K562 (cell line): ENCODE results near the gene SSBP2. TPM values are rescaled to one million over a fixed set of nuclear protein-coding genes. Genes with fewer than 3 reads are reported as not detected.

Source experiments
- ATAC-seq: fragments of 200-7000 bp; cut with Tn5 transposase; 3 replicates; pipeline ENCODE4 v1.9.1; 2020; ENCODE audit warnings: moderate library complexity
- BruUV-seq: library from RNA; stranded (reverse); fragments of 400-500 nt; replicated peaks from 2 replicates; lab custom pipeline; 2021; lab: Mats Ljungman, UMichigan
- CTCF ChIA-PET: fragments of 300-600 bp; formaldehyde crosslinking; extraction: SDS; loops from one replicate; lab custom pipeline; 2021; ENCODE audit warnings: low intra/inter-chr PET ratio; lab: Yijun Ruan, JAX
- POLR2A ChIA-PET: fragments of 300-600, 350-650 bp; sonication (Branson Sonifier 250); formaldehyde crosslinking; extraction: SDS; loops from one replicate; lab custom pipeline; 2021; ENCODE audit warnings: antibody characterized with exemption, inconsistent platforms; lab: Yijun Ruan, JAX
- DNase-seq, 4 experiments: peaks; one replicate each; pipeline versions ENCODE4 v3.0.0 to v3.0.0-alpha.2; 2011 to 2018; ENCODE audit warnings: low spot score in 3 of 4, mixed read lengths in 3 of 4; ENCODE audit errors: extremely low read depth in 1 of 4
- FAIRE-seq: peaks from 2 replicates; lab custom pipeline; 2011; peaks lifted over from hg19 to GRCh38; lab: Jason Lieb, UNC
- H2AFZ ChIP-seq: 2 replicates; pipeline ENCODE4 v1.6.0; 2011; ENCODE audit warnings: low read depth, low read length, control low read depth, inconsistent platforms
- H3K27ac ChIP-seq: fragments of 200-600 bp; 3 replicates; pipeline ENCODE4 v1.8.0; 2011; ENCODE audit warnings: low read depth, mild to moderate bottlenecking, control low read depth, inconsistent platforms, low read length, moderate library complexity, mixed read lengths; ENCODE audit errors: extremely low read depth
- H3K27me3 ChIP-seq, 2 experiments: fragments of 300-600 bp in 1 of 2; 2 replicates in 1 of 2; 3 replicates in 1 of 2; pipeline versions ENCODE4 v1.6.0 to v1.8.0; 2011; ENCODE audit warnings: inconsistent platforms in 2 of 2, low read length in 2 of 2, mild to moderate bottlenecking in 1 of 2, mixed read lengths in 1 of 2, moderate library complexity in 1 of 2; ENCODE audit not compliant: control insufficient read depth in 2 of 2, insufficient read depth in 2 of 2
- H3K36me3 ChIP-seq: fragments of 300-600 bp; 3 replicates; pipeline ENCODE4 v1.8.0; 2011; ENCODE audit warnings: mild to moderate bottlenecking, low read length, inconsistent platforms; ENCODE audit not compliant: control insufficient read depth, insufficient read depth
- H3K4me1 ChIP-seq, 2 experiments: fragments of 200-600 bp in 1 of 2; replicated peaks in 1 of 2; 2 replicates in 1 of 2; 3 replicates in 1 of 2; pipeline versions ENCODE4 v1.5.1 to v1.8.0; 2011; ENCODE audit warnings: inconsistent platforms in 2 of 2, low read length in 2 of 2, mild to moderate bottlenecking in 1 of 2, mixed read lengths in 1 of 2, moderate library complexity in 1 of 2; ENCODE audit not compliant: control insufficient read depth in 2 of 2, insufficient read depth in 2 of 2
- H3K4me2 ChIP-seq: 2 replicates; pipeline ENCODE4 v1.6.1; 2011; ENCODE audit warnings: low read length, control low read depth, inconsistent platforms, mixed read lengths; ENCODE audit not compliant: insufficient read depth
- H3K4me3 ChIP-seq: fragments of 200-600 bp; sonication (generic), shearing (Covaris generic); 2 replicates; pipeline ENCODE4 v1.5.1; 2016; ENCODE audit warnings: control low read depth, inconsistent platforms
- H3K79me2 ChIP-seq: fragments of 200-600 bp; 3 replicates; pipeline ENCODE4 v1.8.0; 2011; ENCODE audit warnings: low read length, inconsistent platforms; ENCODE audit not compliant: control insufficient read depth, insufficient read depth
- H3K9ac ChIP-seq, 2 experiments: 2 replicates each; pipeline versions ENCODE4 v1.6.0 to v1.6.1; 2011; ENCODE audit warnings: low read depth in 2 of 2, low read length in 2 of 2, control low read depth in 1 of 2, inconsistent platforms in 1 of 2, mild to moderate bottlenecking in 1 of 2, mixed read lengths in 1 of 2; ENCODE audit not compliant: insufficient read depth in 1 of 2
- H3K9me1 ChIP-seq: one replicate; pipeline ENCODE4 v1.6.0; 2011; ENCODE audit warnings: inconsistent platforms, mild to moderate bottlenecking, low read length, moderate library complexity; ENCODE audit not compliant: control insufficient read depth, insufficient read depth
- H3K9me3 ChIP-seq: replicated peaks from 2 replicates; pipeline ENCODE4 v1.5.1; 2011; ENCODE audit warnings: low read depth, low read length, inconsistent platforms; ENCODE audit not compliant: control insufficient read depth, insufficient read depth
- H4K20me1 ChIP-seq: replicated peaks from 2 replicates; pipeline ENCODE4 v1.6.1; 2011; ENCODE audit warnings: low read length, inconsistent platforms, mixed read lengths; ENCODE audit not compliant: control insufficient read depth, insufficient read depth
- ATF3 ChIP-seq, 2 experiments: fragments of 450-650 bp in 1 of 2; sonication (generic) in 1 of 2; formaldehyde crosslinking in 1 of 2; IDR thresholded peaks in 1 of 2; conservative IDR thresholded peaks in 1 of 2; 2 replicates each; pipeline versions ENCODE4 v1.6.1 to v1.8.1; 2016 to 2023; ENCODE audit warnings: mild to moderate bottlenecking in 2 of 2, moderate library complexity in 2 of 2, inconsistent platforms in 1 of 2, missing genetic modification reagents in 1 of 2
- ATF7 ChIP-seq: fragments of 450-650 bp; IDR thresholded peaks from 2 replicates; pipeline ENCODE4 v1.7.1; 2014; ENCODE audit warnings: mild to moderate bottlenecking, moderate library complexity
- CREM ChIP-seq: IDR thresholded peaks from 2 replicates; pipeline ENCODE4 v1.6.1; 2014; ENCODE audit warnings: antibody characterized with exemption, low read depth
- KDM2B ChIP-seq: fragments of 250-450 bp; sonication (Bioruptor Pico); IDR thresholded peaks from 2 replicates; pipeline ENCODE4 v1.8.0; 2021; ENCODE audit warnings: mild to moderate bottlenecking, moderate library complexity
- NCOA2 ChIP-seq, 2 experiments: fragments of 450-650 bp; IDR thresholded peaks; 2 replicates each; pipeline ENCODE4 v1.6.1; 2018; ENCODE audit warnings: mild to moderate bottlenecking in 2 of 2, moderate library complexity in 1 of 2; ENCODE audit not compliant: partially characterized antibody in 2 of 2
- RREB1 ChIP-seq: fragments of 250-450 bp; sonication (Bioruptor Pico); IDR thresholded peaks from 2 replicates; pipeline ENCODE4 v1.4.0; 2020
- SRSF3 ChIP-seq: fragments of 200-400 bp; formaldehyde crosslinking; IDR thresholded peaks from 2 replicates; pipeline ENCODE4 v1.6.1; 2016; ENCODE audit warnings: mild to moderate bottlenecking, low read length, moderate library complexity; ENCODE audit not compliant: insufficient read depth
- ZFP1 ChIP-seq: fragments of 450-650 bp; formaldehyde crosslinking; IDR thresholded peaks from 2 replicates; pipeline ENCODE4 v1.4.0; 2020; ENCODE audit warnings: mild to moderate bottlenecking, mixed read lengths
- ZHX1 ChIP-seq: fragments of 150-350 bp; conservative IDR thresholded peaks from 2 replicates; pipeline ENCODE4 v1.6.1; 2014; ENCODE audit warnings: low read length
- ZNF263 ChIP-seq: sonication (generic); formaldehyde crosslinking; IDR thresholded peaks from 2 replicates; pipeline ENCODE4 v1.8.0; 2022; ENCODE audit warnings: mild to moderate bottlenecking, missing genetic modification reagents, borderline replicate concordance
- ZNF764 ChIP-seq: fragments of 250-450 bp; sonication (Bioruptor Pico); IDR thresholded peaks from 2 replicates; pipeline ENCODE4 v1.4.0; 2020; ENCODE audit warnings: low read depth, mild to moderate bottlenecking, moderate library complexity
- WGBS: fragments of 100-300 bp; shearing (Covaris generic); methylation state at CpG from one replicate; pipeline ENCODE4 v1.1.6; 2016; ENCODE audit warnings: low coverage, mixed read lengths; ENCODE audit not compliant: insufficient coverage; ENCODE audit errors: missing lambda C conversion rate; 5-methylcytosine and 5-hydroxymethylcytosine counted together
- in situ Hi-C: fragments of 300-500 bp; cut with MboI; formaldehyde crosslinking; loops from 4 replicates; pipeline ENCODE4 v1.15.0; 2018; ENCODE audit warnings: inconsistent platforms, mixed read lengths
- intact Hi-C: fragments of 100-400 bp; cut with micrococcal nuclease; formaldehyde crosslinking; loops from 2 replicates; pipeline ENCODE4 v1.14.2; 2022
- polyA plus RNA-seq, 8 experiments: library from polyadenylated mRNA; depleted of rRNA in 4 of 8; stranded (reverse) in 5 of 8; unstranded in 3 of 8; fragments of >200 nt; fragmentation: Nextera tagmentation in 2 of 8; fragmentation: Illumina TruSeq in 1 of 8; extraction: Ambion mirVana in 2 of 8; extraction: Trizol in 1 of 8; gene quantifications; 2 replicates each; pipeline versions ENCODE4 v1.2.1 to v1.2.3, GENCODE V29; 2011 to 2014; ENCODE audit warnings: inconsistent platforms in 1 of 8, missing spikeins in 1 of 8
- total RNA-seq, 7 experiments: library from RNA; depleted of rRNA in 6 of 7; stranded (reverse); fragments of >200 nt in 6 of 7; fragmentation: Illumina TruSeq in 2 of 7; extraction: Trizol in 2 of 7; gene quantifications; 2 replicates each; pipeline versions ENCODE4 v1.2.1 to v1.2.3, GENCODE V29; 2011 to 2021; ENCODE audit warnings: low replicate concordance in 1 of 7

SSBP2 gene
- total and polyA plus RNA-seq, 9 of the 15 experiments (the other 6 are each of a cell fraction or from before 2014, with no cell fraction given): 22.3 to 133 (median 42.1) TPM

- TF ChIP-seq KDM2B (CRISPR knock-in tag) (no peak), ZHX1 (no peak), ZFP1 (CRISPR knock-in tag) (no peak), SRSF3 (no peak), ZNF764 (CRISPR knock-in tag) (no peak)
Measured at GRCh38 chr5:81783401-81783800, 32.5 kb upstream of the SSBP2 start (continued).

- Histone ChIP-seq H2AFZ (peak overlapping the region; percentile 75; the same call in 1 of the 2 replicates), H3K36me3 (no peaks in the 10 kb centered on the region), H3K27me3 (no peaks in the 10 kb centered on the region), H3K4me2 (peak overlapping the region; percentile 35; the same call in 1 of the 2 replicates), H3K4me3 (no peak overlapping the region), H4K20me1 (no peaks in the 10 kb centered on the region), H3K27ac (no peak overlapping the region), H3K9me3 (no peaks in the 10 kb centered on the region), H3K79me2 (no peaks in the 10 kb centered on the region), H3K9me1 (no peaks in the 10 kb centered on the region), H3K9ac (no peak overlapping the region), H3K4me1 (peaks cover 3 to 24% of the 10 kb centered on the region in 2 experiments; a peak in 4 of 5 replicates)
- ChIA-PET CTCF (interaction anchor here (0.7 kb wide), 1 partner anchor 22 kb away, joined by 3 read pairs; no protein-coding TSS in a partner anchor), POLR2A (interaction anchor here (0.6 kb wide), 1 partner anchor 16 kb away, joined by 3 read pairs; no protein-coding TSS in a partner anchor)
- intact Hi-C loops (no loop called here), in situ Hi-C loops (no loop called here)
- FAIRE-seq (no peak), DNase-seq (peak in 1 of 4 experiments; percentile 18), ATAC-seq (no peak)
- BruUV-seq: no TSS peak
- 42% methylated on average over 3 of the region's 3 CpGs for WGBS
- no peak for TF ChIP-seq NCOA2 (IDR thresholded peaks at IDR 0.05; ENCODE audit: partially characterized antibody in 2 of 2)
- TF ChIP-seq ATF7: peak; percentile 40; the same call in 1 of the 2 replicates
- no peak for TF ChIP-seq RREB1 (CRISPR knock-in tag)
- peak; percentile 78 for TF ChIP-seq ATF3 (IDR thresholded peaks at IDR 0.05)
- TF ChIP-seq ATF3 (CRISPR knock-in tag; conservative IDR thresholded peaks at IDR 0.05): no peak
- TF ChIP-seq ZNF263 (CRISPR knock-in tag): no peak
- TF ChIP-seq CREM: peak; percentile 51; the same call in 1 of the 2 replicates
Measured at GRCh38 chr5:81782811-81783210, 31.9 kb upstream of the SSBP2 start.
